Hair follicular keratinocyte (primary cell): ENCODE measurements around the gene TOR2A. TPM values are rescaled to one million over a fixed set of nuclear protein-coding genes. Genes with fewer than 3 reads are reported as not detected.

Experiments
- total RNA-seq: library from RNA; depleted of rRNA; stranded (reverse); fragments of >200 nt; gene quantifications from 2 replicates; pipeline ENCODE4 v1.2.3, GENCODE V29; 2015

Gene TOR2A
- total RNA-seq, result 9.9 and 16.0 TPM in 2 replicates

DNA sequence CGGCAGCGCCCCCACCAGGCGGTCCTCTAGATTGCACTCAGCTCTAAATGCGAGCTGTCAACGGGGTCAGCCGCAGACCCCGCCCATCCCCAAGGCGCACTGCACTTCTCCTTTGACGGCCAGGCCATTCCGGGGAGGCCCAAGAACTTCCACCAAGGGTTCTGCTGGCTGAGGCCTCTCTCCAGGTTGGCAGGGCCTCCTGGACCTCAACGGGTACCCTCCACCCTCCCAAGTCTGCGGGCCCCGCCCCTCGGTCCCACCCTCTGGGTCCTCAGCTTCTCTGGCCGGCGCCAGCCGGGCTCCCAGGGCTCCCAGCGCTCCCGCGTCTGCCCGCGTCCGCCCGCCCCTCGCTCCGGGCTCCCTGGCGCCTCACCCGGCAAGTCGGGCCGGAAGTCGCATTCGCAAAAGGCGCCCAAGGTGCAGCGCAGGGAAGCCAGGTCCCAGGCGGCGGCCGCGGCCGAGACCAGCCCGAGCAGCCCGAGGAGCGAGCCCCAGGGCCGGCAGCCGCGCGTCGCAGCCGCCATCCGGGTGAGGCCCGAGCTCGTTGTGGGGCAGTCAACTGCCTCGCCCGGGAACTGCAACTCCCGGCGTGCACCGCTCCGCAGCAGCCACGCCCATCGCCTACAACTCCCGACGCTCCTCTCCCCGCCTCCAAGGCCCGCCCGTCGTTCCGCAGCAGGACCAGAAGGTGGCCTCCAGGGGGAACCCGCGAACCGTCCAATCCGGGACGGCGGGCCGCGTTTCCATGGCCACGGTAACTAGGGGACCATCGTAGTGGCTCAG lies at the start of gene TOR2A:
TSS of gene TOR2A (minus strand) at position 548 of the 783 bp plus-strand sequence. CDS start at position 524, 24 bp downstream.

DNA sequence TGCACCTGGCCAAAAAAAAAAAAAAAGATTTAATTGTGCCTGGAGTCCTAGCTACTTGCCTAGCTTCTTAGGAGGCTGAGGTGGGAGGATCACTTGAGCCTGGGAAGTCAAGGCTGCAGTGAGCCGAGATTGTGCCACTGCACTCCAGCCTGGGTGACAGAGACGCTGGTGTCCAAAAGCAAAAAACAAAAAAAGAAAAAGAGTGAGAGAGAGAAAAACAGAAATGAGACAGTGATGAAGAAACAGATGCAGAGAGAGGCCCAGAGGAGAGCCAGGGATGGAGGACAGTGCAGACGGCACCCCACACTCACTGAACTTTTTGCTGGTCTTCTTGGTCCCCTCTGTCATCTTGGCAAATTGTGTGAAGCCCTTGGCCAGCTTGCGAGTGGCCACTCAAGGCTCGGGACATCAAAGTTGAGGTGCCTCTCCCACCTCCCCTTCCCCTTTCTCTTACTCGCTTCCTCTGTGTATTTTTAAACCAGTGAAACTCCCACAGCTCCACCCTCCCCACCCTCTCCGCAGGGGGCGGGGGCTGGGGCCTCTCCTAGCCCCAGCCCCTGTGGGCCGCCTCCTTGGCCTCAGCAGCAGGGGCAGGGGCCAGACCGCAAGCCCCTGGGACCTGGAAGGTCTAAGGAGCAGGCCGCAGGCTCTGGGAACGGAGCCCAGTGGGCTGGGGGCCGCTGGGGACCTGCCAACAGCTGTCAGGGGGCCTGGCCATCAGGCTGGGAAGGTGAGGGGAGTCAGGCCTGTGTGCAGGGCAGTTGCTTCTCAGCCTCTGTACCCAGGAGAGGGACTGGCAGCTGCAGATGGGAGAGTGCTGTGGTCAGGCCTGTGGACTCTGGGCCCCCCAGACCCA lies 43.4 kb upstream of the TOR2A start, which contains the start of gene SH2D3C:
TSS of gene SH2D3C (minus strand) at position 387 of the 856 bp plus-strand sequence. CDS start at position 348, 39 bp downstream.

DNA sequence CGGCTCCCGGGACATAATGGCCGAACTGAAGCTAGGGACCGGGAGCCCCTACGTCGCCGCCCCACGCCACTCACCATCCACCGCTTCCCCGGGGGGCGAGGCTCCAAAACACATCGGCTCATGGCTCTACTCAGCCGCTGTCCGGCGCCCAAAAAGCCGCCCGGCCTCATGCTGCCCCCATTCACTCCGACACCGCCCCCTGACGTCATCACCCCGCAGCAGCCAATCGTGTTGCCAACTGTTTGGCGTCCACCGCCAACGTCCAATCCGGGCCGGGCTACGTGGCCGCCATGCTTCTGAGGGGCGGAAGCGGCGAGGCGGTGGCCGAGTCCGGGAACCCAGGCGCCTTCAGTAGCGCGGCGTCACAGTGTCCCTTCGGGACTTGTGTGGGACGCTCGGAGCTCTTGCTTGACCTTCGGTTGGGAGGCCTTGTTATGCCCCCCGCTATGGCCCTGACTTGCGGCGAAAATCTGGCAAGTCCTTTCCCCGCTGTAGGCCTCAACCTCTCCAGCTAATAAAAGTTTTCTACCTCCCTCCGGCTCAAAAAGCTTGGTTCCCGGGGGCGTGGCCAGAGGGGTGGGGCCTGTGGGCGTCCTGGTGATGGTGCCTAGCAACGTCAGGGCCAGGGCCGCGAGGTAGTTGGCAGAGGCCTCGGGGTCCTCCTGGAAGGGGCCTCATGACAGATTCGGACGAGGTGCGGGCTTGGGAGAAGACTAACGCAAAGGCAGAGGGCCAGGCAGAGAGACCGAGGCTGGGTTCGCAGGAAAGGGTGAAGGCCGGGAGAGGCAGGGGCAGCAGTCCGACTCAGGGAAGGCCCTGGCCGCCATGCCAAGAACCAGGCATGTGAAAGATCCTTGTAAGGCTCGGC lies 19.4 kb downstream of the TOR2A start, which contains the start of the genes PTRH1 and TTC16:
TSS of gene PTRH1 (minus strand) at position 194 of the 868 bp plus-strand sequence. CDS start at position 170, 24 bp downstream.
TSS of gene TTC16 (plus strand) at position 610 of the 868 bp plus-strand sequence. CDS start at position 677, 67 bp downstream.

DNA sequence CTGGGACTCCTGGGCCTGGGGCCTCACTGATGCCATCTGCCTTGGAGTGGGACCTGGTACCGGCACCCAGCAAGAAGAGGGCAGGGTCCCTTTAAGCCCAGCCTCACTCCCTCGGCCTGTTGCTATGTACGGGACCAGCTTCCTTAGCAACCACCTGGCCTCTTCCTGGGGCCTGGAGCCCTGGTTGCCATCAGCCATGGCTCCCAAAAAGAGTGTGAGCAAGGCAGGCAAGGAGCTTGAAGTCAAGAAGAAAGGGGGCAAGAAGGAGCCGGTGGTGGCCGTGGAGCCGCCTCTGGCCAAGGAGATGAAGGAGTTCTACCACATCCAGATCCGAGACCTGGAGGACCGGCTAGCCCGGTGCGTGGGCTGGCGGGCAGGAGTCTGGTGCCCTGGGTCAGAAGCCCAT lies 28.3 kb downstream of the TOR2A start, which contains the start of gene CFAP157:
TSS of gene CFAP157 (plus strand) at position 153 of the 406 bp plus-strand sequence. CDS start at position 197, 44 bp downstream.

Other genes with a start within 250 kb of the TOR2A start
- gene STXBP1, start 123.0 kb downstream of the TOR2A start, total RNA-seq, result 31.7 and 46.0 TPM in 2 replicates
- not detected in 2 replicates for gene CFAP157, start 28.3 kb downstream of the TOR2A start, total RNA-seq
- gene PTRH1, start 19.6 kb downstream of the TOR2A start, total RNA-seq, result 66.5 and 76.0 TPM in 2 replicates
- gene TTC16, start 19.2 kb downstream of the TOR2A start, total RNA-seq, result not detected in 2 replicates
- gene SH2D3C, start 43.4 kb upstream of the TOR2A start, total RNA-seq, result 0.15 and 0.23 TPM in 2 replicates
- gene CDK9, start 50.7 kb upstream of the TOR2A start, total RNA-seq, result 25.4 and 28.7 TPM in 2 replicates
- gene FPGS, start 67.6 kb upstream of the TOR2A start, total RNA-seq, result 74.0 and 76.5 TPM in 2 replicates
- gene ENG, start 119.4 kb upstream of the TOR2A start, total RNA-seq, result 6.2 and 9.6 TPM in 2 replicates
- gene AK1, start 142.4 kb upstream of the TOR2A start, total RNA-seq, result 34.4 and 45.3 TPM in 2 replicates
- 25.8 and 35.7 TPM in 2 replicates for gene ST6GALNAC6, start 164.3 kb upstream of the TOR2A start, total RNA-seq
- 36.4 and 42.8 TPM in 2 replicates for gene ST6GALNAC4, start 181.7 kb upstream of the TOR2A start, total RNA-seq
- 10.2 and 21.9 TPM in 2 replicates for gene PIP5KL1, start 195.5 kb upstream of the TOR2A start, total RNA-seq
- 13.4 and 20.5 TPM in 2 replicates for gene DPM2, start 202.6 kb upstream of the TOR2A start, total RNA-seq
- 2.6 and 2.7 TPM in 2 replicates for gene EEIG1, start 245.7 kb upstream of the TOR2A start, total RNA-seq